GM12873 (cell line): ENCODE measurements around the gene FAAP100.

Experiments used
- CTCF ChIP-seq: IDR thresholded peaks from 2 replicates; pipeline ENCODE4 v1.5.1; 2012; ENCODE audit warnings: low read depth, mild to moderate bottlenecking, moderate library complexity, low read length, control low read depth; ENCODE audit not compliant: insufficient read depth; ENCODE audit errors: missing control alignments

FAAP100 gene

GRCh38 chr17:81579298-81579697 lies 27.1 kb upstream of the FAAP100 start:
- no peak for TF ChIP-seq CTCF

GRCh38 chr17:81578561-81579225 lies 26.5 kb upstream of the FAAP100 start:
- no peak for TF ChIP-seq CTCF

GRCh38 chr17:81578038-81578441 lies 25.9 kb upstream of the FAAP100 start:
- TF ChIP-seq CTCF: no peak

- no peak for TF ChIP-seq CTCF
Measured at GRCh38 chr17:81577278-81578000, 25.3 kb upstream of the FAAP100 start.

GRCh38 chr17:81576621-81577277 lies 24.6 kb upstream of the FAAP100 start:
- TF ChIP-seq CTCF: no peak

- TF ChIP-seq CTCF: no peak
Measured at GRCh38 chr17:81575836-81576235, 23.7 kb upstream of the FAAP100 start.

GRCh38 chr17:81574643-81574956 lies 22.4 kb upstream of the FAAP100 start:
- TF ChIP-seq CTCF: no peak
